Liver (tissue), 9 donors: Measurements from ENCODE around the gene RABAC1. TPM values are rescaled to one million over a fixed set of nuclear protein-coding genes. Genes with fewer than 3 reads are reported as not detected.

Experiments
- DNase-seq: peaks from one replicate; pipeline ENCODE4 v3.0.0-alpha.2; 2017; ENCODE audit warnings: low spot score
- H3K27ac ChIP-seq, 2 donors: one replicate each; pipeline ENCODE4 v1.7.0; 2013; ENCODE audit warnings: inconsistent platforms in 2 of 2, low read length in 2 of 2, control low read depth in 1 of 2, low read depth in 1 of 2, mild to moderate bottlenecking in 1 of 2
- H3K27me3 ChIP-seq, 4 donors: one replicate each; pipeline versions ENCODE4 v1.6.1 to v1.7.0; 2013; ENCODE audit warnings: low read length in 3 of 4, inconsistent platforms in 1 of 4, mild to moderate bottlenecking in 1 of 4, moderate library complexity in 1 of 4; ENCODE audit not compliant: control insufficient read depth in 4 of 4, insufficient read depth in 4 of 4
- H3K36me3 ChIP-seq, 4 donors: one replicate each; pipeline versions ENCODE4 v1.6.1 to v1.7.0; 2013; ENCODE audit warnings: low read length in 3 of 4, mild to moderate bottlenecking in 3 of 4, low read depth in 1 of 4, moderate library complexity in 1 of 4; ENCODE audit not compliant: control insufficient read depth in 4 of 4, insufficient read depth in 3 of 4
- H3K4me1 ChIP-seq, 4 donors: one replicate each; pipeline versions ENCODE4 v1.6.1 to v1.7.0; 2013; ENCODE audit warnings: low read length in 3 of 4, mild to moderate bottlenecking in 3 of 4, moderate library complexity in 1 of 4; ENCODE audit not compliant: control insufficient read depth in 4 of 4, insufficient read depth in 4 of 4
- H3K4me3 ChIP-seq, 3 donors: one replicate each; pipeline versions ENCODE4 v1.6.1 to v1.7.0; 2013; ENCODE audit warnings: low read length in 3 of 3, control low read depth in 1 of 3, low read depth in 1 of 3, mild to moderate bottlenecking in 1 of 3
- H3K9ac ChIP-seq, 2 donors: one replicate each; pipeline ENCODE4 v1.7.0; 2013; ENCODE audit warnings: low read length in 2 of 2, mild to moderate bottlenecking in 2 of 2, moderate library complexity in 2 of 2, control low read depth in 1 of 2, low read depth in 1 of 2
- H3K9me3 ChIP-seq, 4 donors: one replicate each; pipeline versions ENCODE4 v1.6.1 to v1.7.0; 2013; ENCODE audit warnings: low read length in 3 of 4; ENCODE audit not compliant: control insufficient read depth in 4 of 4
- EGR1 ChIP-seq, 2 donors: IDR thresholded peaks; 2 replicates each; pipeline ENCODE4 v1.6.1; 2016 to 2018; ENCODE audit warnings: antibody characterized with exemption in 2 of 2, low read depth in 2 of 2
- FOXA1 ChIP-seq: IDR thresholded peaks from 2 replicates; pipeline ENCODE4 v1.6.1; 2016; ENCODE audit warnings: antibody characterized with exemption
- FOXA2 ChIP-seq: IDR thresholded peaks from 2 replicates; pipeline ENCODE4 v1.6.1; 2016; ENCODE audit warnings: antibody characterized with exemption
- GABPA ChIP-seq, 2 donors: IDR thresholded peaks in 1 of 2; conservative IDR thresholded peaks in 1 of 2; 2 replicates each; pipeline ENCODE4 v1.6.1; 2016; ENCODE audit warnings: antibody characterized with exemption in 2 of 2, mild to moderate bottlenecking in 1 of 2, moderate library complexity in 1 of 2
- HNF4A ChIP-seq, 2 donors: conservative IDR thresholded peaks; 2 replicates each; pipeline ENCODE4 v1.6.1; 2016; ENCODE audit warnings: antibody characterized with exemption in 2 of 2, mild to moderate bottlenecking in 2 of 2
- HNF4G ChIP-seq: IDR thresholded peaks from 2 replicates; pipeline ENCODE4 v1.6.1; 2016; ENCODE audit warnings: antibody characterized with exemption
- JUND ChIP-seq, 2 donors: IDR thresholded peaks; 2 replicates each; pipeline ENCODE4 v1.6.1; 2016; ENCODE audit warnings: antibody characterized with exemption in 2 of 2
- RXRA ChIP-seq, 2 donors: IDR thresholded peaks; 2 replicates each; pipeline ENCODE4 v1.6.1; 2017 to 2018; ENCODE audit warnings: antibody characterized with exemption in 2 of 2, mild to moderate bottlenecking in 1 of 2
- SP1 ChIP-seq: IDR thresholded peaks from 2 replicates; pipeline ENCODE4 v1.6.1; 2018; ENCODE audit warnings: antibody characterized with exemption, mild to moderate bottlenecking
- TAF1 ChIP-seq: conservative IDR thresholded peaks from 2 replicates; pipeline ENCODE4 v1.6.1; 2016; ENCODE audit warnings: antibody characterized with exemption, mild to moderate bottlenecking
- YY1 ChIP-seq: IDR thresholded peaks from 2 replicates; pipeline ENCODE4 v1.6.1; 2016; ENCODE audit warnings: antibody characterized with exemption, mild to moderate bottlenecking
- WGBS: extraction: QIAGEN DNeasy Blood & Tissue Kit; methylation state at CpG from one replicate; pipeline ENCODE4 v1.1.7; 2013; 5-methylcytosine and 5-hydroxymethylcytosine counted together
- polyA plus RNA-seq, 2 donors: library from polyadenylated mRNA; stranded (reverse) in 1 of 2; unstranded in 1 of 2; fragments of 200-250 nt in 1 of 2; fragments of >200 nt in 1 of 2; fragmentation: Nextera tagmentation in 1 of 2; extraction: Ambion mirVana in 1 of 2; gene quantifications; one replicate each; pipeline versions ENCODE4 v1.2.1 to v1.2.3, GENCODE V29; 2013 to 2015
- total RNA-seq, 2 donors: library from RNA; depleted of rRNA; stranded (reverse); fragments of >200 nt; gene quantifications; one replicate each; pipeline ENCODE4 v1.2.3, GENCODE V29; 2014
- TF ChIP-seq, protein P1 (sequence below): IDR thresholded peaks from 2 replicates; pipeline ENCODE4 v1.6.1; 2016; ENCODE audit warnings: antibody characterized with exemption, mild to moderate bottlenecking
- TF ChIP-seq, protein P2 (sequence below): IDR thresholded peaks from 2 replicates; pipeline ENCODE4 v1.6.1; 2016; ENCODE audit warnings: antibody characterized with exemption
- TF ChIP-seq, protein P3 (sequence below): IDR thresholded peaks from 2 replicates; pipeline ENCODE4 v1.6.1; 2016; ENCODE audit warnings: antibody characterized with exemption
- TF ChIP-seq, protein P4 (sequence below): fragments of 150-350 bp; IDR thresholded peaks from 2 replicates; pipeline ENCODE4 v1.5.1; 2017; ENCODE audit warnings: improper control_type of control experiment, low read depth, low read length; ENCODE audit not compliant: missing input control
- donor health status: healthy.
- donor health status: healthy.
- donor health status: healthy.
- donor health status: healthy.
- donor health status: healthy.

The RABAC1 gene
- total and polyA plus RNA-seq, 4 donors = 43.2 to 161 (median 99.3) TPM

DNA sequence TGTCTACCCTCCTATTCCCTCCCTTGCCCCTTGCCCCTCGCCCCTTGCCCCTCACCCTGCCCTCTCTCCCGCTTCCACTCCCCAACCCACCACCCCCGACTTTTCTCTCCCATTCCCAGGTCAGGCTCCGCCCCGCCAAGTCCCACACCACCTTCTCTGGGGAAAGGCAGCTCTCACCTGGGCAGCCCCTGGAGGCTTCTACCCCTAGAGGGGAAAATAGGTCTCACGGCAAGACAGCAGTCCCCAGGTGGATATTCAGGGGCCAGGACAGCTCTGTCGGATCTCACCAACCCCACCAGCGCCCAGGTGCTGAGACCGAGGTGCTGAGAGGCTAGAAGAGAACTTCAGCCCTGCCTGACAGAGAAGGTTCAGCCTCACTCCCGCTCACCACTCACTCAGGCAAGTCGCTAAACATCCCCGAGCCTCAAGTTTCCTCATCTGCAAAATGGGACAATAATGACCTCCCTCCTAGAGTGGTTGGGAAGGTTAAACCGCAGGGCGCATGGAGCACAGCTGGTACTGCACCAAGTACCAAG lies 29.5 kb downstream of the RABAC1 start:
- no peaks in the 10 kb centered on the region for H3K36me3 ChIP-seq
- TF ChIP-seq FOXA2 = no peak
- TF ChIP-seq, protein P1, sequence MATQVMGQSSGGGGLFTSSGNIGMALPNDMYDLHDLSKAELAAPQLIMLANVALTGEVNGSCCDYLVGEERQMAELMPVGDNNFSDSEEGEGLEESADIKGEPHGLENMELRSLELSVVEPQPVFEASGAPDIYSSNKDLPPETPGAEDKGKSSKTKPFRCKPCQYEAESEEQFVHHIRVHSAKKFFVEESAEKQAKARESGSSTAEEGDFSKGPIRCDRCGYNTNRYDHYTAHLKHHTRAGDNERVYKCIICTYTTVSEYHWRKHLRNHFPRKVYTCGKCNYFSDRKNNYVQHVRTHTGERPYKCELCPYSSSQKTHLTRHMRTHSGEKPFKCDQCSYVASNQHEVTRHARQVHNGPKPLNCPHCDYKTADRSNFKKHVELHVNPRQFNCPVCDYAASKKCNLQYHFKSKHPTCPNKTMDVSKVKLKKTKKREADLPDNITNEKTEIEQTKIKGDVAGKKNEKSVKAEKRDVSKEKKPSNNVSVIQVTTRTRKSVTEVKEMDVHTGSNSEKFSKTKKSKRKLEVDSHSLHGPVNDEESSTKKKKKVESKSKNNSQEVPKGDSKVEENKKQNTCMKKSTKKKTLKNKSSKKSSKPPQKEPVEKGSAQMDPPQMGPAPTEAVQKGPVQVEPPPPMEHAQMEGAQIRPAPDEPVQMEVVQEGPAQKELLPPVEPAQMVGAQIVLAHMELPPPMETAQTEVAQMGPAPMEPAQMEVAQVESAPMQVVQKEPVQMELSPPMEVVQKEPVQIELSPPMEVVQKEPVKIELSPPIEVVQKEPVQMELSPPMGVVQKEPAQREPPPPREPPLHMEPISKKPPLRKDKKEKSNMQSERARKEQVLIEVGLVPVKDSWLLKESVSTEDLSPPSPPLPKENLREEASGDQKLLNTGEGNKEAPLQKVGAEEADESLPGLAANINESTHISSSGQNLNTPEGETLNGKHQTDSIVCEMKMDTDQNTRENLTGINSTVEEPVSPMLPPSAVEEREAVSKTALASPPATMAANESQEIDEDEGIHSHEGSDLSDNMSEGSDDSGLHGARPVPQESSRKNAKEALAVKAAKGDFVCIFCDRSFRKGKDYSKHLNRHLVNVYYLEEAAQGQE = no peak
- no peak for TF ChIP-seq EGR1 (IDR thresholded peaks at IDR 0.05; ENCODE audit: low read depth in 2 of 2)
- TF ChIP-seq, protein P2, sequence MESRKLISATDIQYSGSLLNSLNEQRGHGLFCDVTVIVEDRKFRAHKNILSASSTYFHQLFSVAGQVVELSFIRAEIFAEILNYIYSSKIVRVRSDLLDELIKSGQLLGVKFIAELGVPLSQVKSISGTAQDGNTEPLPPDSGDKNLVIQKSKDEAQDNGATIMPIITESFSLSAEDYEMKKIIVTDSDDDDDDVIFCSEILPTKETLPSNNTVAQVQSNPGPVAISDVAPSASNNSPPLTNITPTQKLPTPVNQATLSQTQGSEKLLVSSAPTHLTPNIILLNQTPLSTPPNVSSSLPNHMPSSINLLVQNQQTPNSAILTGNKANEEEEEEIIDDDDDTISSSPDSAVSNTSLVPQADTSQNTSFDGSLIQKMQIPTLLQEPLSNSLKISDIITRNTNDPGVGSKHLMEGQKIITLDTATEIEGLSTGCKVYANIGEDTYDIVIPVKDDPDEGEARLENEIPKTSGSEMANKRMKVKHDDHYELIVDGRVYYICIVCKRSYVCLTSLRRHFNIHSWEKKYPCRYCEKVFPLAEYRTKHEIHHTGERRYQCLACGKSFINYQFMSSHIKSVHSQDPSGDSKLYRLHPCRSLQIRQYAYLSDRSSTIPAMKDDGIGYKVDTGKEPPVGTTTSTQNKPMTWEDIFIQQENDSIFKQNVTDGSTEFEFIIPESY = no peak
- TF ChIP-seq YY1 = no peak
- TF ChIP-seq HNF4G = no peak
- TF ChIP-seq, protein P3, sequence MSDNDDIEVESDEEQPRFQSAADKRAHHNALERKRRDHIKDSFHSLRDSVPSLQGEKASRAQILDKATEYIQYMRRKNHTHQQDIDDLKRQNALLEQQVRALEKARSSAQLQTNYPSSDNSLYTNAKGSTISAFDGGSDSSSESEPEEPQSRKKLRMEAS = no peak
- TF ChIP-seq FOXA1 = no peak
- TF ChIP-seq SP1 = no peak
- TF ChIP-seq HNF4A (conservative IDR thresholded peaks at IDR 0.05) = no peak
- TF ChIP-seq, protein P4, sequence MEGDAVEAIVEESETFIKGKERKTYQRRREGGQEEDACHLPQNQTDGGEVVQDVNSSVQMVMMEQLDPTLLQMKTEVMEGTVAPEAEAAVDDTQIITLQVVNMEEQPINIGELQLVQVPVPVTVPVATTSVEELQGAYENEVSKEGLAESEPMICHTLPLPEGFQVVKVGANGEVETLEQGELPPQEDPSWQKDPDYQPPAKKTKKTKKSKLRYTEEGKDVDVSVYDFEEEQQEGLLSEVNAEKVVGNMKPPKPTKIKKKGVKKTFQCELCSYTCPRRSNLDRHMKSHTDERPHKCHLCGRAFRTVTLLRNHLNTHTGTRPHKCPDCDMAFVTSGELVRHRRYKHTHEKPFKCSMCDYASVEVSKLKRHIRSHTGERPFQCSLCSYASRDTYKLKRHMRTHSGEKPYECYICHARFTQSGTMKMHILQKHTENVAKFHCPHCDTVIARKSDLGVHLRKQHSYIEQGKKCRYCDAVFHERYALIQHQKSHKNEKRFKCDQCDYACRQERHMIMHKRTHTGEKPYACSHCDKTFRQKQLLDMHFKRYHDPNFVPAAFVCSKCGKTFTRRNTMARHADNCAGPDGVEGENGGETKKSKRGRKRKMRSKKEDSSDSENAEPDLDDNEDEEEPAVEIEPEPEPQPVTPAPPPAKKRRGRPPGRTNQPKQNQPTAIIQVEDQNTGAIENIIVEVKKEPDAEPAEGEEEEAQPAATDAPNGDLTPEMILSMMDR = no peak
- WGBS = 24% methylated on average over 14 of the region's 14 CpGs
- H3K27me3 ChIP-seq = peaks cover 0 to 19% (median 10%) of the 10 kb centered on the region in 4 donors
- H3K27ac ChIP-seq = no peak overlapping the region
- no peaks in the 10 kb centered on the region for H3K9me3 ChIP-seq
- DNase-seq = no peak
- no peak overlapping the region for H3K4me3 ChIP-seq
- H3K9ac ChIP-seq = no peak overlapping the region
- H3K4me1 ChIP-seq = peaks cover 6 to 11% (median 8%) of the 10 kb centered on the region in 4 donors

DNA sequence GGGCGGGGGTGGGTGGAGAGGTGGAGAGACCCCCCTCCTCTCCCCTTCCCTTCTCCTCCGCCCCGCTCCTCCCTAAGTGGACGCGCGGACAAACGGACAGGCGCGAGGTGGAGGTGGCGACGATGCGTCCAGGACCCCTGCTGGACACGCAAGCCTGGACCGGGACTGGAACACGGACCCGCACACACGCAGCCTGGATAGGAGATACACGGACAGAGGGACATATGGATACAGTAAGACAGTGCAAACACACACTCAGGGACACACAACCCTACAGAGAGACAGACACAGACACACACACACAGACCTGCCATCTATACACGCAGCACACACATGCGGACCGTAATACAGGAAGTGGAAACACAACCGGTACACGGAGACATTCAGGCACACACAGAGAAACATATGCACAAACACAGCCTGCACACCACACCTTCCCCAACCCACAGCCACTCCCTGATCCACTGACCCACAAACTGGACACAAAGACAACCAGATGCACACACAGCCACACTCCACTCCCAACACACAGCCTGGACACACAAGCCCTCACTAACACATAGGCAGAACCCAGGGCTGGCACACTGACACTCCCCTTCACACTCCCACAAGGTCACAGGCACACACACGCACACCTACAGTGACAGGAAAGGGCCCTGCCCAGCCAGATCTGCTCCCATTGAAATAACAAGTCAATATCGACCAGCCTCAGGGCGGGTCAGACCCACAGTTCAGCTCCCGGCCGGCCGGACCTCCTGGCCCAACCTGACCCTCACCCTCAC lies 30.2 kb downstream of the RABAC1 start:
- peak overlapping the region in 1 of 3 donors; percentile 39 for H3K4me3 ChIP-seq
- H3K36me3 ChIP-seq = no peaks in the 10 kb centered on the region
- no peak for DNase-seq
- no peak overlapping the region for H3K9ac ChIP-seq
- peaks cover 6 to 11% (median 8%) of the 10 kb centered on the region in 4 donors for H3K4me1 ChIP-seq
- H3K27me3 ChIP-seq = peaks cover 0 to 16% (median 10%) of the 10 kb centered on the region in 4 donors
- no peaks in the 10 kb centered on the region for H3K9me3 ChIP-seq
- no peak overlapping the region for H3K27ac ChIP-seq
- 4% methylated on average over 29 of the region's 29 CpGs for WGBS
- TF ChIP-seq FOXA2 (no peak), HNF4G (no peak), GABPA (IDR thresholded peaks at IDR 0.05 in 1 of 2, conservative IDR thresholded peaks at IDR 0.05 in 1 of 2) (no peak), RXRA (IDR thresholded peaks at IDR 0.05) (no peak), SP1 (no peak), FOXA1 (no peak), JUND (IDR thresholded peaks at IDR 0.05) (no peak), TAF1 (no peak)
- TF ChIP-seq, protein P2 = no peak
- TF ChIP-seq, protein P4 = no peak
